Brain microvascular endothelial cell (primary cell): ENCODE measurements around the gene IFT52.
"Not testable (repeated sequence)": the region's sequence is repeated elsewhere in the genome, so short reads cannot be mapped to it uniquely, and the experiment has no call there.

Experiments used
- DNase-seq: peaks from one replicate; pipeline ENCODE4 v3.0.0-alpha.2; 2020
- H3K27ac ChIP-seq: fragments of 250-450 bp; sonication (Bioruptor Pico); 2 replicates; pipeline ENCODE4 v1.5.1; 2020; ENCODE audit warnings: mild to moderate bottlenecking, moderate library complexity
- H3K27me3 ChIP-seq: fragments of 250-450 bp; sonication (Bioruptor Pico); replicated peaks from 2 replicates; pipeline ENCODE4 v1.5.1; 2020; ENCODE audit warnings: mild to moderate bottlenecking
- H3K36me3 ChIP-seq: fragments of 250-450 bp; sonication (Bioruptor Pico); replicated peaks from 2 replicates; pipeline ENCODE4 v1.5.1; 2020; ENCODE audit warnings: mild to moderate bottlenecking
- H3K4me3 ChIP-seq: 2 replicates; pipeline ENCODE4 v1.5.1; 2011; ENCODE audit warnings: low read depth, mild to moderate bottlenecking, control low read depth, low read length, moderate library complexity
- in situ Hi-C: cut with HindIII; loops from 2 replicates; pipeline ENCODE4 v1.10.0; 2017; ENCODE audit warnings: low sequenced_read_pairs, low pct_ligation_motif_present
- TF ChIP-seq, protein P1 (sequence below): IDR thresholded peaks from 2 replicates; pipeline ENCODE4 v1.5.1; 2011; ENCODE audit warnings: low read depth, mild to moderate bottlenecking, moderate library complexity, low read length, control low read depth, inconsistent platforms; ENCODE audit errors: missing control alignments

The IFT52 gene

DNA sequence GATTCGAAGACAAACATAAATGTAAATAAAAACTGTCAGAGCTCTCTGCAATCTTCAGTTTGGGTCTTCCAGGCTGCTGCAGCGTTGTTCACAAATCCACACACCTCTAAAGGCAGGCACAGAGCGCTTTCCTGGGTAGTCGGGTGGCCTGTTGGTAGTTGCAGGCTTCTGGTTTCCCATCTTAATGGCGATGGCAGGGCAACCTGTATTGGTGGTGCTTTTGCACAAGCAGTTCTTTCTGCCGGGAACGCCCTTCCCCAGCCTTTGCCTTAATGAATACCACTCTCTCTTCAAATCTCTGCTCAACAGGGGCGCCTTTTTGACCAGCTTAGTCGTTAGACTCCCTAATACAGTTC is 723 bp upstream of the IFT52 start:
- H3K27ac ChIP-seq = peak overlapping the region; percentile 98
- in situ Hi-C loops = no loop called here
- no peak for DNase-seq
- peaks cover 4% of the 10 kb centered on the region for H3K36me3 ChIP-seq
- peak overlapping the region; percentile 98 for H3K4me3 ChIP-seq
- no peaks in the 10 kb centered on the region for H3K27me3 ChIP-seq
- TF ChIP-seq, protein P1, sequence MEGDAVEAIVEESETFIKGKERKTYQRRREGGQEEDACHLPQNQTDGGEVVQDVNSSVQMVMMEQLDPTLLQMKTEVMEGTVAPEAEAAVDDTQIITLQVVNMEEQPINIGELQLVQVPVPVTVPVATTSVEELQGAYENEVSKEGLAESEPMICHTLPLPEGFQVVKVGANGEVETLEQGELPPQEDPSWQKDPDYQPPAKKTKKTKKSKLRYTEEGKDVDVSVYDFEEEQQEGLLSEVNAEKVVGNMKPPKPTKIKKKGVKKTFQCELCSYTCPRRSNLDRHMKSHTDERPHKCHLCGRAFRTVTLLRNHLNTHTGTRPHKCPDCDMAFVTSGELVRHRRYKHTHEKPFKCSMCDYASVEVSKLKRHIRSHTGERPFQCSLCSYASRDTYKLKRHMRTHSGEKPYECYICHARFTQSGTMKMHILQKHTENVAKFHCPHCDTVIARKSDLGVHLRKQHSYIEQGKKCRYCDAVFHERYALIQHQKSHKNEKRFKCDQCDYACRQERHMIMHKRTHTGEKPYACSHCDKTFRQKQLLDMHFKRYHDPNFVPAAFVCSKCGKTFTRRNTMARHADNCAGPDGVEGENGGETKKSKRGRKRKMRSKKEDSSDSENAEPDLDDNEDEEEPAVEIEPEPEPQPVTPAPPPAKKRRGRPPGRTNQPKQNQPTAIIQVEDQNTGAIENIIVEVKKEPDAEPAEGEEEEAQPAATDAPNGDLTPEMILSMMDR = no peak

DNA sequence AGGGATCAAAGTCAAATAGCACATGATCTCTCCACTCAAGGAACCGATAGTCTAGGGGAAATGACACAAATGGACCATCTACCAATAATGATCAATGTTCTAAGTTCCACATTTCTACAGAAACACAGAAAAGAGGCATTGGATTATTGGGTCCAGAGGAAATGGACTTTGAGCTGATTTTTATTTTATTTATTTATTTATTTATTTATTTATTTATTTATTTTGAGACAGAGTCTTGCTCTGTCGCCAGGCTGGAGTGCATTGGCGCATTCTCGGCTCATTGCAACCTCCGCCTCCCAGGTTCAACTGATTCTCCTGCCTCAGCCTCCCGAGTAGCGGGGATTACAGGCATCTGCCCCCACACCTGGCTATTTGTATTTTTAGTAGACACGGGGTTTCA is 11.2 kb downstream of the IFT52 start:
- H3K27me3 ChIP-seq, H3K4me3 ChIP-seq, H3K27ac ChIP-seq, DNase-seq, in situ Hi-C loops: not testable (repeated sequence)
- H3K36me3 ChIP-seq = peaks cover 16% of the 10 kb centered on the region

DNA sequence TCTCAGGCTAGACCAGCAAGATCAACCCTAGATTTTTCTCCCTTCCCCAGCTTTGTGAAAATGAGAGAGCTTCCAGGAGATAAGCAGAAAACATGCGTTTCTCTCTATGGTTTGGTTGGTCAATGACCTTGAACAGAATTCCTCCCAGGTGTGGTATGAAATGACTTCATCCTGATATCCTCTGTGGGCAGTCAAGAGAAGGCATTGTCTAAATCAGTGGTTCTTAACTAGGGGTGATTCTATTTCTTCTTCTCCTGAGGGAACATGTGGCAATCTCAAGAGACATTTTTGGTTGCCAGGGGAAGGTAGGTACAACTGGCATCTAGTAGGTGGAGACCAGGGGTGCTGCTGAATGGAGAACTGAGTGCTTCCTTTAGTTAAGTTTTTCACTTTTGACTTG is 12.4 kb downstream of the IFT52 start:
- Histone ChIP-seq H3K4me3 (no peak overlapping the region), H3K27me3 (no peaks in the 10 kb centered on the region), H3K36me3 (peaks cover 11% of the 10 kb centered on the region), H3K27ac (no peak overlapping the region)
- TF ChIP-seq, protein P1 = no peak
- no peak for DNase-seq
- in situ Hi-C loops = no loop called here

- in situ Hi-C loops = no loop called here
- H3K27ac ChIP-seq = no peak overlapping the region
These were observed 15.0 kb downstream of the IFT52 start for GRCh38 chr20:43605715-43606114.

DNA sequence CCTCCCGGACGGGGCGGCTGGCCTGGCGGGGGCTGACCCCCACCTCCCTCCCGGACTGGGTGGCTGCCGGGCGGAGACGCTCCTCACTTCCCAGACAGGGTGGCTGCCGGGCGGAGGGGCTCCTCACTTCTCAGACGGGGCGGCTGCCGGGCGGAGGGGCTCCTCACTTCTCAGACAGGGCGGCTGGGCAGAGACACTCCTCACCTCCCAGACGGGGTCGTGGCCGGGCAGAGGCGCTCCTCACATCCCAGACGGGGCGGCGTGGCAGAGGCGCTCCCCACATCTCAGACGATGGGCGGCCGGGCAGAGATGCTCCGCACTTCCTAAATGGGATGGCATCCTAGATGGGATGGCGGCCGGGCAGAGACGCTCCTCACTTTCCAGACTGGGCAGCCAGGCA is 16.5 kb downstream of the IFT52 start:
- H3K36me3 ChIP-seq, in situ Hi-C loops, DNase-seq: not testable (repeated sequence)

More at GRCh38 chr20:43605715-43606114, 15.0 kb downstream of the IFT52 start:
- H3K4me3 ChIP-seq = no peak overlapping the region
- no peaks in the 10 kb centered on the region for H3K27me3 ChIP-seq
- DNase-seq = no peak
- TF ChIP-seq, protein P1 = no peak
- peaks cover 8% of the 10 kb centered on the region for H3K36me3 ChIP-seq

GRCh38 chr20:43631598-43631997 is 40.9 kb downstream of the IFT52 start:
- in situ Hi-C loops = no loop called here
- no peak overlapping the region for H3K4me3 ChIP-seq
- no peaks in the 10 kb centered on the region for H3K36me3 ChIP-seq
- TF ChIP-seq, protein P1 = no peak
- no peak overlapping the region for H3K27ac ChIP-seq
- no peak for DNase-seq
- no peaks in the 10 kb centered on the region for H3K27me3 ChIP-seq

More for the DNA sequence above, 16.5 kb downstream of the IFT52 start:
- H3K27me3 ChIP-seq, H3K4me3 ChIP-seq, H3K27ac ChIP-seq: not testable (repeated sequence)

GRCh38 chr20:43636429-43636828 is 45.7 kb downstream of the IFT52 start:
- Histone ChIP-seq H3K36me3 (peaks cover 3% of the 10 kb centered on the region), H3K27me3 (no peaks in the 10 kb centered on the region), H3K4me3 (no peak overlapping the region), H3K27ac (no peak overlapping the region)
- DNase-seq = no peak
- in situ Hi-C loops = no loop called here
- TF ChIP-seq, protein P1 = no peak
